ENCODE results near the gene MNX1.

DNA sequence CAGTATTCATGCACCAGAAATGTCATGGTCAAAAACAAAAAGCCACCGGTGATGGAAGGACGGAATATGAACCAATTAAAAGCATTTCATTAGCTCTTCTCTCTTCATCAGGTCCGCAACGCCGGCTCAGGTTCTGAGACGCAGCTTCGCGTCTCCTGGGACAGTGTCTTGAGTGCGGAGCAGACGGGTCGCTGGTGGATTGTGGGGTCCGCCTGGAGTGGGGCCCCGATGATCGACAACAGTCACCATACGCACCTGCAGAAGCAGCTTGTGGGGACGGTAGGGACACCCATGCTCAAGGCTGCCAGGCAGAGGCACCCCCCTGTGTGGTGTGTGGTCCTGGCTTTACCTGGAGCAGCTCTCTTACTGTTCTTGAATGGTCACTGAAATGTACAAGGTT is 47.6 kb downstream of the MNX1 start:
- TF ChIP-seq, protein P1, sequence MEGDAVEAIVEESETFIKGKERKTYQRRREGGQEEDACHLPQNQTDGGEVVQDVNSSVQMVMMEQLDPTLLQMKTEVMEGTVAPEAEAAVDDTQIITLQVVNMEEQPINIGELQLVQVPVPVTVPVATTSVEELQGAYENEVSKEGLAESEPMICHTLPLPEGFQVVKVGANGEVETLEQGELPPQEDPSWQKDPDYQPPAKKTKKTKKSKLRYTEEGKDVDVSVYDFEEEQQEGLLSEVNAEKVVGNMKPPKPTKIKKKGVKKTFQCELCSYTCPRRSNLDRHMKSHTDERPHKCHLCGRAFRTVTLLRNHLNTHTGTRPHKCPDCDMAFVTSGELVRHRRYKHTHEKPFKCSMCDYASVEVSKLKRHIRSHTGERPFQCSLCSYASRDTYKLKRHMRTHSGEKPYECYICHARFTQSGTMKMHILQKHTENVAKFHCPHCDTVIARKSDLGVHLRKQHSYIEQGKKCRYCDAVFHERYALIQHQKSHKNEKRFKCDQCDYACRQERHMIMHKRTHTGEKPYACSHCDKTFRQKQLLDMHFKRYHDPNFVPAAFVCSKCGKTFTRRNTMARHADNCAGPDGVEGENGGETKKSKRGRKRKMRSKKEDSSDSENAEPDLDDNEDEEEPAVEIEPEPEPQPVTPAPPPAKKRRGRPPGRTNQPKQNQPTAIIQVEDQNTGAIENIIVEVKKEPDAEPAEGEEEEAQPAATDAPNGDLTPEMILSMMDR (IDR thresholded peaks at IDR 0.05; ENCODE audit: low read depth, low read length, poor library complexity, severe bottlenecking) = no peak
- no peak for TF ChIP-seq EZH2phosphoT487 (IDR thresholded peaks at IDR 0.05; ENCODE audit: borderline replicate concordance, low read length)
